Activated CD4-positive, alpha-beta T cell treated with anti-CD3 and anti-CD28 coated beads, Interleukin-2, amount 50 U/mL, for 24 hours (primary cell): ENCODE data around the gene ALKBH5.

Experiments used
- DNase-seq, 2 donors: peaks; one replicate each; pipeline ENCODE4 v3.0.0-alpha.2; 2020; ENCODE audit warnings: low read depth in 1 of 2, low spot score in 1 of 2

ALKBH5 gene

GRCh38 chr17:18157354-18157985, 26.2 kb upstream of the ALKBH5 start:
- DNase-seq, result no peak

- DNase-seq, result peak; percentile 85 to 88
These were observed 25.5 kb upstream of the ALKBH5 start for GRCh38 chr17:18158022-18158600.

GRCh38 chr17:18159551-18160120, 24.0 kb upstream of the ALKBH5 start:
- no peak for DNase-seq

- DNase-seq, result no peak
These were observed 23.3 kb upstream of the ALKBH5 start for GRCh38 chr17:18160128-18160856.

- DNase-seq, result no peak
These were observed 22.2 kb upstream of the ALKBH5 start for GRCh38 chr17:18161207-18162145.

GRCh38 chr17:18163547-18163946, 20.1 kb upstream of the ALKBH5 start:
- DNase-seq, result no peak

GRCh38 chr17:18166894-18167293, 16.7 kb upstream of the ALKBH5 start:
- no peak for DNase-seq

GRCh38 chr17:18167421-18167820, 16.2 kb upstream of the ALKBH5 start:
- no peak for DNase-seq

- DNase-seq, result no peak
These were observed 10.9 kb upstream of the ALKBH5 start for GRCh38 chr17:18172531-18173278.

GRCh38 chr17:18173740-18174139, 9.9 kb upstream of the ALKBH5 start:
- DNase-seq, result no peak

GRCh38 chr17:18176176-18176575, 7.5 kb upstream of the ALKBH5 start:
- no peak for DNase-seq

- no peak for DNase-seq
These were observed 6.5 kb upstream of the ALKBH5 start for GRCh38 chr17:18177133-18177532.

GRCh38 chr17:18177722-18178121, 5.9 kb upstream of the ALKBH5 start:
- no peak for DNase-seq

GRCh38 chr17:18179196-18179595, 4.4 kb upstream of the ALKBH5 start:
- DNase-seq, result no peak

- DNase-seq, result no peak
These were observed 3.8 kb upstream of the ALKBH5 start for GRCh38 chr17:18179804-18180203.

GRCh38 chr17:18181358-18181757, 2.3 kb upstream of the ALKBH5 start:
- peak; percentile 18 to 49 for DNase-seq

GRCh38 chr17:18182110-18182977, 1.3 kb upstream of the ALKBH5 start:
- no peak for DNase-seq

GRCh38 chr17:18182978-18183333, 672 bp upstream of the ALKBH5 start:
- DNase-seq, result peak; percentile 63 to 77
